Vagina (tissue), 2 donors: ENCODE measurements around the gene ABCF2. TPM values are rescaled to one million over a fixed set of nuclear protein-coding genes. Genes with fewer than 3 reads are reported as not detected.
A peak's percentile ranks its signal among the peaks of the same experiment; 100 is the strongest.

Experiments
- DNase-seq, 2 donors: peaks; one replicate each; pipeline ENCODE4 v3.0.0-alpha.2; 2017; ENCODE audit errors: extremely low spot score in 2 of 2
- H3K27ac ChIP-seq: fragments of 200-600 bp; sonication (generic); one replicate; pipeline ENCODE4 v1.5.1; 2019
- H3K27me3 ChIP-seq: fragments of 200-600 bp; sonication (generic); one replicate; pipeline ENCODE4 v1.5.1; 2019
- H3K36me3 ChIP-seq, 2 donors: fragments of 200-600 bp; sonication (generic); one replicate each; pipeline ENCODE4 v1.5.1; 2017 to 2019
- H3K4me1 ChIP-seq: fragments of 200-600 bp; sonication (generic); one replicate; pipeline ENCODE4 v1.5.1; 2019
- H3K4me3 ChIP-seq, 2 donors: fragments of 200-600 bp; sonication (generic); 1 replicate in 1 of 2; 2 replicates in 1 of 2; pipeline ENCODE4 v1.5.1; 2016 to 2019
- H3K9me3 ChIP-seq: fragments of 200-600 bp; sonication (generic); one replicate; pipeline ENCODE4 v1.5.1; 2019
- POLR2A ChIP-seq, 2 donors: fragments of 450-650 bp; IDR thresholded peaks; one replicate each; pipeline ENCODE4 v1.6.1; 2017; ENCODE audit warnings: antibody characterized with exemption in 2 of 2, mild to moderate bottlenecking in 2 of 2, moderate library complexity in 2 of 2
- POLR2AphosphoS5 ChIP-seq, 2 donors: sonication (generic); formaldehyde crosslinking; IDR thresholded peaks; one replicate each; pipeline ENCODE4 v1.9.0; 2017; ENCODE audit warnings: antibody characterized with exemption in 2 of 2, mild to moderate bottlenecking in 2 of 2, low read depth in 1 of 2; ENCODE audit not compliant: insufficient read depth in 1 of 2
- intact Hi-C: fragments of 100-400 bp; cut with DNase I; formaldehyde crosslinking; loops from one replicate; pipeline ENCODE4 v1.15.1; 2023
- total RNA-seq: library from RNA; depleted of rRNA; stranded (reverse); fragments of >200 nt; gene quantifications from one replicate; pipeline ENCODE4 v1.2.3, GENCODE V29; 2016
- TF ChIP-seq, protein P1 (sequence below), 3 experiments: fragments of 450-650 bp in 2 of 3; fragments of 200-600 bp in 1 of 3; sonication (generic) in 1 of 3; IDR thresholded peaks; one replicate each; pipeline ENCODE4 v1.5.1; 2017 to 2019; ENCODE audit warnings: antibody characterized with exemption in 3 of 3, mild to moderate bottlenecking in 2 of 3, moderate library complexity in 2 of 3

ABCF2 gene
- total RNA-seq, 1 donor from 2014 or later: 25.3 TPM

DNA sequence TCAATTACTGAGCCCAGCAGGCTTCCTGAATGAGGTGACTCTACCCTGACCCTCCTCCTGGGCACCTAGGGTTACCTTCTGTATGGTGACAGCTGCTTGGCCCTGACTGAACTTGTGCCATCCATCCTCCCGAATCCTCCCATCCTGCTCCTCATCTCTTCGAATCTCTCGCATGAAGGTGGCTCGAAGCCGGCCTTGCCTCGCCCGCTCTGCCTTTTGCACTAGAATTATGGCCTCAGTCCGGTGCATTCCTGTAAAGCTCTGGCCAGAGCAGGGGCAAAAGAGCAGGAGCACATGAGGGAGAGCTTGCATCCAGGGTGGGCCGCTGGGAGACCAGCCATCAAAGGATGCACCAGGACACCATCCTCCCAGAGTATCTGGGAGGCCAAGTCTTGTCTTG lies 24.2 kb downstream of the ABCF2 start:
- Histone ChIP-seq H3K9me3 (no peaks in the 10 kb centered on the region), H3K27me3 (no peaks in the 10 kb centered on the region), H3K27ac (no peak overlapping the region), H3K4me3 (no peak overlapping the region), H3K36me3 (no peaks in the 10 kb centered on the region), H3K4me1 (peaks cover 14% of the 10 kb centered on the region)
- no peak for DNase-seq
- no peak for TF ChIP-seq POLR2A (IDR thresholded peaks at IDR 0.05)
- TF ChIP-seq POLR2AphosphoS5 (IDR thresholded peaks at IDR 0.05; ENCODE audit: insufficient read depth in 1 of 2, low read depth in 1 of 2): no peak
- TF ChIP-seq, protein P1, sequence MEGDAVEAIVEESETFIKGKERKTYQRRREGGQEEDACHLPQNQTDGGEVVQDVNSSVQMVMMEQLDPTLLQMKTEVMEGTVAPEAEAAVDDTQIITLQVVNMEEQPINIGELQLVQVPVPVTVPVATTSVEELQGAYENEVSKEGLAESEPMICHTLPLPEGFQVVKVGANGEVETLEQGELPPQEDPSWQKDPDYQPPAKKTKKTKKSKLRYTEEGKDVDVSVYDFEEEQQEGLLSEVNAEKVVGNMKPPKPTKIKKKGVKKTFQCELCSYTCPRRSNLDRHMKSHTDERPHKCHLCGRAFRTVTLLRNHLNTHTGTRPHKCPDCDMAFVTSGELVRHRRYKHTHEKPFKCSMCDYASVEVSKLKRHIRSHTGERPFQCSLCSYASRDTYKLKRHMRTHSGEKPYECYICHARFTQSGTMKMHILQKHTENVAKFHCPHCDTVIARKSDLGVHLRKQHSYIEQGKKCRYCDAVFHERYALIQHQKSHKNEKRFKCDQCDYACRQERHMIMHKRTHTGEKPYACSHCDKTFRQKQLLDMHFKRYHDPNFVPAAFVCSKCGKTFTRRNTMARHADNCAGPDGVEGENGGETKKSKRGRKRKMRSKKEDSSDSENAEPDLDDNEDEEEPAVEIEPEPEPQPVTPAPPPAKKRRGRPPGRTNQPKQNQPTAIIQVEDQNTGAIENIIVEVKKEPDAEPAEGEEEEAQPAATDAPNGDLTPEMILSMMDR (IDR thresholded peaks at IDR 0.05): no peak
- intact Hi-C loops: no loop called here

DNA sequence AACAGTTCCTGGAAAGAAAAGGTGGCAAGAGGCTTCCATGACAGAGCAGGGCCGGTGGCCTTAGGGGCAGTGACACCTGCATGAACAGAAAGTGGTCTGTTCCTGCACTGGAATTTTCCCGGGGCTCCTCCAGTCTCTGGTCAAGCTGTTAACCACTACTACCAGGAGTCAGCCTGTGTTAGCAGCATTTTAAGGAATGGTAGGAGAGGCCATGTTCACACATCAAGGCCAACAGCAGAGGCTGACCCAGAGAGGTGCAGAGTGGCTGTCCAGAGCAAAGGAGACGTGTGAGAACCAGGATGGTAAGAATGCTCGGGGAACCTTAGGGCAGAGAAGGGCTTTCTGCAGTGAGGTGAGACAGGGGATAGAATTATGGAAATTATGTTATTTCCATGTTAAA lies 25.3 kb downstream of the ABCF2 start:
- Histone ChIP-seq H3K9me3 (no peaks in the 10 kb centered on the region), H3K4me1 (peaks cover 14% of the 10 kb centered on the region), H3K27me3 (no peaks in the 10 kb centered on the region), H3K27ac (no peak overlapping the region), H3K36me3 (no peaks in the 10 kb centered on the region), H3K4me3 (no peak overlapping the region)
- no peak for DNase-seq
- TF ChIP-seq, protein P1 (IDR thresholded peaks at IDR 0.05): no peak
- TF ChIP-seq POLR2A (IDR thresholded peaks at IDR 0.05) (no peak), POLR2AphosphoS5 (IDR thresholded peaks at IDR 0.05; ENCODE audit: insufficient read depth in 1 of 2, low read depth in 1 of 2) (no peak)
- intact Hi-C loops: no loop called here

DNA sequence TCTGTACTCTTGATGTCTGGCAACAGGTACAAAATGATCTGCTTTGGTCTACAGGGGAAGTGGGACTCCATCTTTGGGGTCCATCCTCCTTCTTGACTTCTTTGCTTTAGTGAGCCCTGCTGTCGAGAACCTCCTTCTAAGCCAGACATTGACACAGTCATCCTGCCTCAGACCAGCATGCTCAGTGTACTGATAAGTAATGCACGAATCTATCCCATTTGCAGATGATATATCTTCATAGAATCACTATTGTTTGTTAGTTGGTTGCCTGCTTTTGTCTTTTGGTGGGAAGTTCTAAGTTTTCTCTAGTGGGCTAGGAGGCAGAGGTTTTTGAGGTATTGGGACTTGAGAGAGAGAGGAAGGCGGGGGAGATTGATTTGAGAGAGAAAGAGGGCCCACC lies 25.7 kb downstream of the ABCF2 start:
- Histone ChIP-seq H3K9me3 (no peaks in the 10 kb centered on the region), H3K4me1 (peaks cover 14% of the 10 kb centered on the region), H3K27ac (no peak overlapping the region), H3K27me3 (no peaks in the 10 kb centered on the region), H3K36me3 (no peaks in the 10 kb centered on the region), H3K4me3 (no peak overlapping the region)
- DNase-seq: no peak
- TF ChIP-seq, protein P1 (IDR thresholded peaks at IDR 0.05): no peak
- TF ChIP-seq POLR2AphosphoS5 (IDR thresholded peaks at IDR 0.05; ENCODE audit: insufficient read depth in 1 of 2, low read depth in 1 of 2) (no peak), POLR2A (IDR thresholded peaks at IDR 0.05) (no peak)
- intact Hi-C loops: no loop called here

DNA sequence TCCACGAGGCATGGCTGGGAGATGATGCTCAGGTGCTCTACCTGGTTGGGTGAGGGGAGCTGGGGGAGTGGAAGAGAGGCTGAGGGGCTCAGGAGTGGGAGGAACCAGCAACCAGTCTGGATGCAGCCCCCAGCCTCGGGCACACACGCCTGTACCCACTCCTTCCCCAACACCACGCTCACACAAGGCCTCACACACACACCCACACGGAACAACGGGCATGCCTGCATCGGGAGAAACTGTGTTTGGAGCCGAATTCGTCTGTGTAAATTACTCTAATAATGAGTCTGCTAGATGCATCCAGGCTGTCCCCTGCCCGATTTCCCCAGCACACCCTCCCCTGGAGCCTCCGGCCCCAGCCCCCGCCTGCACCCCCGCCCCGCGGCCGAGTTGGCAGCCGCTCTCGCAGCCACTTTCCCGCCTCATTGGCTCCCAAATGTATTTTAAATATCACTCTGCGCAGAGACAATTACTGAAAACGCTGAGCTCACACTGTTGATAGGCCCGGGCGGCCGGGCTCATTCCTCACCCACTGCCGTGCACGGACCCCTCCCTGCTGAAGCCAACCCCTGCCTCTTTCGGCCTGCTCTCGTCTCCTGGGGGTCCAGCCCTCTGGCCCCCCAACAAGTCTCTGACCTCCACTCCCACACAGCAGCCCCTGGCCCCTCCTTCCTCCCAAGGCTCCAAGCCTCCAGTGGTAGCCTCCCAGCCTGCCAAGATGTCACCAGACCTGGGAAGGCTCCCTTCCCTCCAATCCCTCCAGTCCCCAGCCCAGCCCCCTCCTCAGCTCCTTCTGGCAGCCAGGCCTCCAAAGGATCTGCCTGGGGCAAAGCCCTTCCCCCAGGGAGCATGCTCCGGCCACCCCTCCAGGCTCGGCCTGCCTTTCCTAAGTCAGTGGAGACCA lies 27.8 kb downstream of the ABCF2 start:
- Histone ChIP-seq H3K27me3 (no peaks in the 10 kb centered on the region), H3K36me3 (no peaks in the 10 kb centered on the region), H3K4me3 (peak overlapping the region; percentile 8 to 28), H3K4me1 (peaks cover 14% of the 10 kb centered on the region), H3K9me3 (no peaks in the 10 kb centered on the region), H3K27ac (no peak overlapping the region)
- TF ChIP-seq POLR2AphosphoS5 (IDR thresholded peaks at IDR 0.05; ENCODE audit: insufficient read depth in 1 of 2, low read depth in 1 of 2) (no peak), POLR2A (IDR thresholded peaks at IDR 0.05) (no peak)
- TF ChIP-seq, protein P1 (IDR thresholded peaks at IDR 0.05): no peak
- no peak for DNase-seq
- intact Hi-C loops: no loop called here

DNA sequence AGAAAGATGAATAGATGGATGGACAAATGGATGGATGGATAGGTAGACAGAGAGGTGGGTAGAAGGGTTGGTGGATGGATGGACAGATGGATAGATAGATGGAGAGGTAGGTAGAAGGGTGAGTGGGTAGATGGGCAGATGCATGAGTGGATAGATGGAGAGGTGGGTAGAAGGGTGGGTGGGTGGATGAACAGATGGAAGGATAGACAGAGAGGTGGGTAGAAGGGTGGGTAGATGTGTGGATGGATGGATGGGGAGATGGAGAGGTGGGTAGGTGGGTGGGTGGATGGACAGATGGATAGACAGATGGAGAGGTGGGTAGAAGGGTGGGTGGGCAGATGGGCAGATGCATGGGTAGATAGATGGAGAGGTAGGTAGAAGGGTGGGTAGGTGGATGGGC lies 29.1 kb downstream of the ABCF2 start:
- no peak for DNase-seq
- Histone ChIP-seq H3K36me3 (no peaks in the 10 kb centered on the region), H3K9me3 (no peaks in the 10 kb centered on the region), H3K4me1 (peaks cover 14% of the 10 kb centered on the region), H3K4me3 (no peak overlapping the region), H3K27ac (no peak overlapping the region), H3K27me3 (no peaks in the 10 kb centered on the region)
- intact Hi-C loops: no loop called here
- TF ChIP-seq POLR2A (IDR thresholded peaks at IDR 0.05) (no peak), POLR2AphosphoS5 (IDR thresholded peaks at IDR 0.05; ENCODE audit: insufficient read depth in 1 of 2, low read depth in 1 of 2) (no peak)
- TF ChIP-seq, protein P1 (IDR thresholded peaks at IDR 0.05): no peak
